PFSK-1 (cell line): Measurements from ENCODE around the gene GSN.

ENCODE experiments used
- FOXP2 ChIP-seq: optimal IDR thresholded peaks from 2 replicates; pipeline ENCODE3; 2011; ENCODE audit warnings: borderline replicate concordance, control low read depth, inconsistent platforms; ENCODE audit not compliant: insufficient read depth; ENCODE audit errors: extremely low read length, extremely low read depth
- POLR2AphosphoS5 ChIP-seq: IDR thresholded peaks from 2 replicates; pipeline ENCODE4 v1.6.1; 2012; ENCODE audit warnings: low read depth, mild to moderate bottlenecking, control low read depth, low read length, moderate library complexity
- REST ChIP-seq, 2 experiments: IDR thresholded peaks; 2 replicates each; pipeline versions ENCODE4 v1.6.1 to v1.8.0; 2011 to 2012; ENCODE audit warnings: low read depth in 2 of 2, low read length in 2 of 2, control low read depth in 1 of 2, inconsistent platforms in 1 of 2, mild to moderate bottlenecking in 1 of 2, moderate library complexity in 1 of 2; ENCODE audit not compliant: insufficient read depth in 1 of 2
- SIN3A ChIP-seq: IDR thresholded peaks from 2 replicates; pipeline ENCODE4 v1.6.1; 2012; ENCODE audit warnings: mild to moderate bottlenecking, low read length, moderate library complexity, borderline replicate concordance; ENCODE audit not compliant: insufficient read depth
- TAF1 ChIP-seq: IDR thresholded peaks from 2 replicates; pipeline ENCODE4 v1.6.1; 2012; ENCODE audit warnings: low read length, control low read depth, borderline replicate concordance; ENCODE audit not compliant: insufficient read depth

Gene GSN

GRCh38 chr9:121239851-121240250, 28.1 kb upstream of the GSN start:
- TF ChIP-seq FOXP2 (no peak), SIN3A (no peak), REST (IDR thresholded peaks at IDR 0.05; ENCODE audit: insufficient read depth in 1 of 2, low read depth in 2 of 2, low read length in 2 of 2) (no peak), POLR2AphosphoS5 (no peak)

- TF ChIP-seq POLR2AphosphoS5 (no peak), FOXP2 (no peak), TAF1 (no peak), REST (IDR thresholded peaks at IDR 0.05; ENCODE audit: insufficient read depth in 1 of 2, low read depth in 2 of 2, low read length in 2 of 2) (no peak), SIN3A (no peak)
Observed at GRCh38 chr9:121240472-121241135, 27.4 kb upstream of the GSN start.

- no peak for TF ChIP-seq TAF1
Observed at GRCh38 chr9:121242219-121242958, 25.6 kb upstream of the GSN start.

GRCh38 chr9:121242959-121243346, 25.0 kb upstream of the GSN start:
- TF ChIP-seq TAF1 (no peak), FOXP2 (no peak), SIN3A (no peak), POLR2AphosphoS5 (no peak), REST (IDR thresholded peaks at IDR 0.05; ENCODE audit: insufficient read depth in 1 of 2, low read depth in 2 of 2, low read length in 2 of 2) (no peak)

- no peak for TF ChIP-seq POLR2AphosphoS5
Observed at GRCh38 chr9:121246821-121247561, 21.0 kb upstream of the GSN start.

- TF ChIP-seq TAF1 (no peak), FOXP2 (no peak), REST (IDR thresholded peaks at IDR 0.05; ENCODE audit: insufficient read depth in 1 of 2, low read depth in 2 of 2, low read length in 2 of 2) (no peak), SIN3A (no peak), POLR2AphosphoS5 (no peak)
Observed at GRCh38 chr9:121249563-121249962, 18.4 kb upstream of the GSN start.
